Uterus (tissue), 4 donors: ENCODE measurements around the gene OLFML2A. TPM values are rescaled to one million over a fixed set of nuclear protein-coding genes. Genes with fewer than 3 reads are reported as not detected.

Source experiments
- DNase-seq, 2 donors: peaks; one replicate each; pipeline ENCODE4 v3.0.0-alpha.2; 2019 to 2020
- H3K27ac ChIP-seq, 2 donors: fragments of 200-600 bp; sonication (generic); 1 replicate in 1 of 2; 2 replicates in 1 of 2; pipeline ENCODE4 v1.5.1; 2016 to 2018
- H3K27me3 ChIP-seq, 2 donors: fragments of 200-600 bp; sonication (generic); one replicate each; pipeline ENCODE4 v1.5.1; 2018 to 2019; ENCODE audit warnings: control low read depth in 1 of 2
- H3K36me3 ChIP-seq, 2 donors: fragments of 200-600 bp; sonication (generic); one replicate each; pipeline ENCODE4 v1.5.1; 2019; ENCODE audit warnings: control low read depth in 1 of 2
- H3K4me1 ChIP-seq, 2 donors: fragments of 200-600 bp; sonication (generic); one replicate each; pipeline ENCODE4 v1.5.1; 2018 to 2019; ENCODE audit warnings: control low read depth in 1 of 2
- H3K4me3 ChIP-seq, 2 donors: fragments of 200-600 bp; sonication (generic); 1 replicate in 1 of 2; 2 replicates in 1 of 2; pipeline ENCODE4 v1.5.1; 2018 to 2019; ENCODE audit warnings: mild to moderate bottlenecking in 1 of 2
- H3K9me3 ChIP-seq, 2 donors: fragments of 200-600 bp; sonication (generic); one replicate each; pipeline ENCODE4 v1.5.1; 2019; ENCODE audit warnings: control low read depth in 1 of 2
- POLR2A ChIP-seq, 2 donors: fragments of 450-650 bp; IDR thresholded peaks; one replicate each; pipeline ENCODE4 v1.6.1; 2016; ENCODE audit warnings: antibody characterized with exemption in 2 of 2, mild to moderate bottlenecking in 1 of 2, moderate library complexity in 1 of 2
- intact Hi-C: fragments of 100-400 bp; cut with DNase I; formaldehyde crosslinking; loops from one replicate; pipeline ENCODE4 v1.15.1; 2023; ENCODE audit warnings: low total_unique reads
- total RNA-seq, 4 donors: library from RNA; depleted of rRNA in 3 of 4; stranded (reverse); fragments of >200 nt in 3 of 4; gene quantifications; one replicate each; pipeline versions ENCODE4 v1.1.0 to v1.2.4, GENCODE V29; 2014 to 2023
- TF ChIP-seq, protein P1 (sequence below), 4 experiments: fragments of 200-600 bp in 2 of 4; fragments of 450-650 bp in 2 of 4; sonication (generic) in 2 of 4; IDR thresholded peaks; one replicate each; pipeline ENCODE4 v1.5.1; 2016 to 2019; ENCODE audit warnings: antibody characterized with exemption in 4 of 4, mild to moderate bottlenecking in 2 of 4, moderate library complexity in 1 of 4
- donor health status: DM: yes; HTN: yes; CAD: no.

Gene OLFML2A
- total RNA-seq, 4 donors from 2014 or later, result 21.3 to 86.5 (median 71.8) TPM

DNA sequence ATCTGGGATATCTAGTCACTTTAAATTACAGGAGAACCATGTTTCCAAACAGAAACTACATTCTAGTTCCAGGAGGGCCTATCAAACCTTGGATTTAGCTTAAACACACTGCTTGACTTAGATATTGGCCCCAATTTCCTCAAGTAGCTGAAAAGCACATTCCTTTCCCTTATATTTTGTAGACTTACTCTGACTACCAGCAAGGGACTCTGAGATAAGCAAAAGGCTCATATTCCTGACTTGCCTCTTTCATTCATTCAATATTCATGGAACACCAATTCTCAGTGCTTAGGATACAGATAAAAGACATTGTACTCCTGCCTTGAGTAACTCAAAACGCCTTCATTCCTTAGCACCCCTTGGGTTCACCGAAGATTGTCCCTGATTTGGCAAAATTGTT is 17.6 kb upstream of the OLFML2A start:
- intact Hi-C loops, result no loop called here
- Histone ChIP-seq H3K4me1 (no peaks in the 10 kb centered on the region), H3K27ac (no peak overlapping the region), H3K27me3 (peaks cover 7 to 28% of the 10 kb centered on the region in 2 donors), H3K4me3 (no peak overlapping the region), H3K36me3 (no peaks in the 10 kb centered on the region), H3K9me3 (no peaks in the 10 kb centered on the region)
- no peak for DNase-seq
- TF ChIP-seq POLR2A (IDR thresholded peaks at IDR 0.05), result no peak
- TF ChIP-seq, protein P1, sequence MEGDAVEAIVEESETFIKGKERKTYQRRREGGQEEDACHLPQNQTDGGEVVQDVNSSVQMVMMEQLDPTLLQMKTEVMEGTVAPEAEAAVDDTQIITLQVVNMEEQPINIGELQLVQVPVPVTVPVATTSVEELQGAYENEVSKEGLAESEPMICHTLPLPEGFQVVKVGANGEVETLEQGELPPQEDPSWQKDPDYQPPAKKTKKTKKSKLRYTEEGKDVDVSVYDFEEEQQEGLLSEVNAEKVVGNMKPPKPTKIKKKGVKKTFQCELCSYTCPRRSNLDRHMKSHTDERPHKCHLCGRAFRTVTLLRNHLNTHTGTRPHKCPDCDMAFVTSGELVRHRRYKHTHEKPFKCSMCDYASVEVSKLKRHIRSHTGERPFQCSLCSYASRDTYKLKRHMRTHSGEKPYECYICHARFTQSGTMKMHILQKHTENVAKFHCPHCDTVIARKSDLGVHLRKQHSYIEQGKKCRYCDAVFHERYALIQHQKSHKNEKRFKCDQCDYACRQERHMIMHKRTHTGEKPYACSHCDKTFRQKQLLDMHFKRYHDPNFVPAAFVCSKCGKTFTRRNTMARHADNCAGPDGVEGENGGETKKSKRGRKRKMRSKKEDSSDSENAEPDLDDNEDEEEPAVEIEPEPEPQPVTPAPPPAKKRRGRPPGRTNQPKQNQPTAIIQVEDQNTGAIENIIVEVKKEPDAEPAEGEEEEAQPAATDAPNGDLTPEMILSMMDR (IDR thresholded peaks at IDR 0.05), result no peak

DNA sequence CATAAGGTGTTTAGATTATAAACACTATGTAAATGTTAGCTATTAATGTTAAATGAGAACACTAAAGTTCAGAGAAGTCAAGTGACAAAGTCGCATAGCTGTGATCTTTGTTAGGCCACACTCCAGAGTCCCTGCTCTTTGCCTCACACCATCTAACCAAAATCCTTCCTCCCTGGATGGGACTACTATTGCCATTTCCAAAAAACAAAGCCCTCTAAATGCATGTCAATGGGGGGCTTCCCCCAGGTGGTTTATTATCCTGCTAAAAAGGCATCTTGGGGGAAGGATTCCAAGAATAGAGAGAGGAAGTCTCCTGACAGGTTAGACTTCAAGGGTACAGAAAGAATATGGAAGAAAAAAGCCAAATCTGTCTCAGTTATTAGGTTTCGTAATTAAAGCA is 16.2 kb upstream of the OLFML2A start:
- intact Hi-C loops, result no loop called here
- H3K36me3 ChIP-seq, result no peaks in the 10 kb centered on the region
- no peak for DNase-seq
- H3K4me3 ChIP-seq, result no peak overlapping the region
- no peaks in the 10 kb centered on the region for H3K9me3 ChIP-seq
- TF ChIP-seq, protein P1 (IDR thresholded peaks at IDR 0.05), result no peak
- no peak for TF ChIP-seq POLR2A (IDR thresholded peaks at IDR 0.05)
- H3K4me1 ChIP-seq, result no peaks in the 10 kb centered on the region
- H3K27me3 ChIP-seq, result peaks cover 4 to 22% of the 10 kb centered on the region in 2 donors
- no peak overlapping the region for H3K27ac ChIP-seq

DNA sequence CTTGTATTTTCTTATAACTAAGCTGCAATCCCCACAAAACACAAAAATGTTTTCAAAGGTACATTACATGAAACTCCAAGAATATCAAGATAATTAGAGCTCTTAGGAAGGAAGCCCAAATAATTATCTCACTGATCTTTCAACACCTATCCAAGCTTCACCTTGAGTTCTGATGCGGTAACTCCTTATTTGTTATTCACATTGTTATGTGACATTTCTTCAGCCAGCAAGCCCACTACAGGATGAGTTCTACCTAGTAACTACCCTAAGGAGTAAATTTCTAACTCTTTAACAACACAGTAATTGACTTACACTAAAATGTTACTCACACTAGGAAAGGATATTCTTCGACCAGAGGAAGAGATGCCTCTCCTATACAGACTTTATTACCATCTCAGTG is 15.7 kb upstream of the OLFML2A start:
- TF ChIP-seq, protein P1 (IDR thresholded peaks at IDR 0.05), result no peak
- TF ChIP-seq POLR2A (IDR thresholded peaks at IDR 0.05), result no peak
- H3K27ac ChIP-seq, result no peak overlapping the region
- no peak overlapping the region for H3K4me3 ChIP-seq
- no peaks in the 10 kb centered on the region for H3K4me1 ChIP-seq
- no peaks in the 10 kb centered on the region for H3K9me3 ChIP-seq
- no peak for DNase-seq
- intact Hi-C loops, result no loop called here
- peaks cover 3 to 22% of the 10 kb centered on the region in 2 donors for H3K27me3 ChIP-seq
- H3K36me3 ChIP-seq, result no peaks in the 10 kb centered on the region

DNA sequence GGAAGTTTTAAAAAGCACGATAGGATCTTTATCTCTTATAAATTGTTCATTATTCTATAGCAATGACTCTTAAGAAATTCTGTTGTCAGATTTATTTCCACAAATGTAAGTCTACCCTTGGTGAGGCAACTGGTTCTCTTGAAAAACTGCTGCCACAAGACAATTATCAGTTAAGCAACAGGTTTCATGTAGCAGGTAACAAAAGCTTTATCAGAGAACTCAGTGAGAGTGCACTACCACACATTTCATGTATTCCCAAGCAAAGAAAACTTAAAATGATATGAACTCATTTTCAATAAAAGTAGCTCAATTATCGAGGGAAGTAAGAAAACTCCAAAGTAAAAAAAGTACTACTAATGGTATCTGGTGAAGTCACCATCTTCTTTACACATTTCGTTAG is 15.2 kb upstream of the OLFML2A start:
- no peaks in the 10 kb centered on the region for H3K9me3 ChIP-seq
- intact Hi-C loops, result no loop called here
- no peak overlapping the region for H3K4me3 ChIP-seq
- no peaks in the 10 kb centered on the region for H3K36me3 ChIP-seq
- peaks cover 3 to 23% of the 10 kb centered on the region in 2 donors for H3K27me3 ChIP-seq
- DNase-seq, result no peak
- TF ChIP-seq, protein P1 (IDR thresholded peaks at IDR 0.05), result no peak
- no peak for TF ChIP-seq POLR2A (IDR thresholded peaks at IDR 0.05)
- H3K4me1 ChIP-seq, result no peaks in the 10 kb centered on the region
- no peak overlapping the region for H3K27ac ChIP-seq

DNA sequence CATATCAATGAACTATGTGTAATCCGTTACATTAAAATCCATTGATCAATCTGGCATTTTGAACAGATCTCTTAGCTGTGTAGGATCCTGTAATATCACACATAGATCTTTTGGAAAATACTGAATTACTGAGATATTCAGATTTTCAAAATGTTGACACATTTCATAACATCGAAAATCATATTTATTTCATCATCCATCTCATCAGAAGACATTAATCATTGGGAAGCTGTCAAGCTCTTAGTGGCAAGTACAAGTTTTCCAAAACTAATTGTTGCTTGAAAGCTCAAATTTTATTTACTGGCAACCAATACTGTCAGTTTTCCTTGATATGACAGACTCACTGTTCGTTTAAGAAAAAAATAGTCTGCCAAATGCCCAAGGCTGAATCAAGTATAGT is 14.3 kb upstream of the OLFML2A start:
- Histone ChIP-seq H3K9me3 (no peaks in the 10 kb centered on the region), H3K36me3 (no peaks in the 10 kb centered on the region), H3K27ac (no peak overlapping the region), H3K4me3 (no peak overlapping the region), H3K4me1 (no peaks in the 10 kb centered on the region), H3K27me3 (peaks cover 3 to 14% of the 10 kb centered on the region in 2 donors)
- DNase-seq, result no peak
- no peak for TF ChIP-seq POLR2A (IDR thresholded peaks at IDR 0.05)
- TF ChIP-seq, protein P1 (IDR thresholded peaks at IDR 0.05), result no peak
- intact Hi-C loops, result no loop called here
